ENCODE data around the gene B4GALT6.
A peak's percentile ranks its signal among the peaks of the same experiment; 100 is the strongest.

Gene B4GALT6

GRCh38 chr18:31616586-31616985 is 67.8 kb downstream of the B4GALT6 start:
- Histone ChIP-seq H3K4me1 (no peaks in the 10 kb centered on the region), H3K9me3 (no peaks in the 10 kb centered on the region), H3K27me3 (no peaks in the 10 kb centered on the region), H3K4me3 (ENCODE audit: low read depth, low read length) (no peak overlapping the region), H3K36me3 (no peaks in the 10 kb centered on the region)
- no peak for TF ChIP-seq CTCF (IDR thresholded peaks at IDR 0.05; ENCODE audit: low read depth, low read length)
- no peak for DNase-seq

GRCh38 chr18:31614044-31614443 is 70.3 kb downstream of the B4GALT6 start:
- no peaks in the 10 kb centered on the region for H3K36me3 ChIP-seq
- H3K4me1 ChIP-seq = no peaks in the 10 kb centered on the region
- no peak for TF ChIP-seq CTCF (IDR thresholded peaks at IDR 0.05; ENCODE audit: low read depth, low read length)
- no peaks in the 10 kb centered on the region for H3K9me3 ChIP-seq
- no peak for DNase-seq
- H3K27me3 ChIP-seq = no peaks in the 10 kb centered on the region
- H3K4me3 ChIP-seq (ENCODE audit: low read depth, low read length) = no peak overlapping the region

GRCh38 chr18:31612124-31612523 is 72.3 kb downstream of the B4GALT6 start:
- H3K9me3 ChIP-seq = no peaks in the 10 kb centered on the region
- H3K27me3 ChIP-seq = no peaks in the 10 kb centered on the region
- no peak overlapping the region for H3K4me3 ChIP-seq (ENCODE audit: low read depth, low read length)
- no peaks in the 10 kb centered on the region for H3K4me1 ChIP-seq
- H3K36me3 ChIP-seq = no peaks in the 10 kb centered on the region
- no peak for TF ChIP-seq CTCF (IDR thresholded peaks at IDR 0.05; ENCODE audit: low read depth, low read length)
- DNase-seq = peak; percentile 4

- Histone ChIP-seq H3K4me3 (ENCODE audit: low read depth, low read length) (no peak overlapping the region), H3K9me3 (no peaks in the 10 kb centered on the region), H3K36me3 (no peaks in the 10 kb centered on the region), H3K4me1 (no peaks in the 10 kb centered on the region), H3K27me3 (no peaks in the 10 kb centered on the region)
- TF ChIP-seq CTCF (IDR thresholded peaks at IDR 0.05; ENCODE audit: low read depth, low read length) = no peak
- no peak for DNase-seq
Measured at GRCh38 chr18:31611511-31611910, 72.9 kb downstream of the B4GALT6 start.

- H3K4me3 ChIP-seq (ENCODE audit: low read depth, low read length) = no peak overlapping the region
- no peaks in the 10 kb centered on the region for H3K4me1 ChIP-seq
- TF ChIP-seq CTCF (IDR thresholded peaks at IDR 0.05; ENCODE audit: low read depth, low read length) = peak; percentile 18; the same call in 1 of the 2 replicates
- DNase-seq = peak; percentile 6
- no peaks in the 10 kb centered on the region for H3K27me3 ChIP-seq
- H3K36me3 ChIP-seq = no peaks in the 10 kb centered on the region
- no peaks in the 10 kb centered on the region for H3K9me3 ChIP-seq
Measured at GRCh38 chr18:31610286-31611205, 73.8 kb downstream of the B4GALT6 start.

- Histone ChIP-seq H3K4me3 (ENCODE audit: low read depth, low read length) (no peak overlapping the region), H3K27me3 (no peaks in the 10 kb centered on the region), H3K4me1 (no peaks in the 10 kb centered on the region), H3K9me3 (no peaks in the 10 kb centered on the region), H3K36me3 (no peaks in the 10 kb centered on the region)
- no peak for TF ChIP-seq CTCF (IDR thresholded peaks at IDR 0.05; ENCODE audit: low read depth, low read length)
- no peak for DNase-seq
Measured at GRCh38 chr18:31609886-31610285, 74.5 kb downstream of the B4GALT6 start.

Data from BE2C (cell line).